GM19395 (cell line): Measurements from ENCODE around the gene SERPINI1.

Source experiments
- ATAC-seq: cut with Tn5 transposase; IDR thresholded peaks from one replicate; pipeline ENCODE4 v1.9.1; 2021; ENCODE audit warnings: mild to moderate bottlenecking, moderate library complexity; ENCODE audit not compliant: unreplicated experiment

SERPINI1 gene

GRCh38 chr3:167735233-167736138 lies at the start of gene SERPINI1:
Gene SERPINI1 (plus strand): TSS chr3:167735721. CDS start chr3:167789129, 53,408 bp downstream.
- ATAC-seq = peak; percentile 69

GRCh38 chr3:167691366-167691765 lies 44.2 kb upstream of the SERPINI1 start:
- peak; percentile 100 for ATAC-seq

GRCh38 chr3:167694121-167694520 lies 41.4 kb upstream of the SERPINI1 start:
- ATAC-seq = no peak

GRCh38 chr3:167700046-167700445 lies 35.5 kb upstream of the SERPINI1 start:
- no peak for ATAC-seq

DNA sequence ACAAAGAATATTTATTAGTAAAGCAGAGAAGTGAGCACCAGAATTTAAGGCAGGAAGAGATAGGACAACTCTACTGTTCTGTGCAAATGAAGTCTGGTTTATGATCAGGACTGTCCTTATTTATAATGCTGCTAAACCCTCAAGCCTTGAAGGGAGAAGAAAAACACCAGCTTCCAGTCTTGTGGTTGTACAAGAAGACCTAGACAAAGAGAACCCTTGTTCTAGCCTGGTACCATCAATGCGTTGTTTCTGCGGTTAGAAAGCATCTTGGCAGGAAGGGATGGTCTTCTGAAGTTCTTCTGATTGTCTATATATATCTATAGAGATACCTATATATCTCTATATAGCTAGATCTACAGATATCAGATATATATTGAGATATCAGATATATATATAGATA lies 34.6 kb upstream of the SERPINI1 start:
- no peak for ATAC-seq

DNA sequence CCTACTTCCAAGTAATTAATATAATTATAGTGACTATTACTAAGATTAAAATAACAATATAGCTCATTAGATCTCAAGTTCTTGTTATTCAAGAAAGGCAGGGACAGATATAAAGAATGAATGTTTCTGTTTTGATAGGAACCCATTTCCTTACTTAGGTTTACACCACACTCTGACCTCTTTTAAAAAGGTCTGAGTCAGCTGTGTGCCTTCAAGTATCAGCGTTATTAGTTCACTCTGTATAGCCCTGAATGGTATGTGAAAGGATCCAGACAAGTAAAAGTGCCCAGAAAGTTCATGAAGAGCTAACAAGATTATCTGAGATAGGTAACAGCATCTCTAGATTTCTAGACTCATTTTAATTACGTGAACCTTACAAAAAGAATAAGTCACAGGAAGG lies 29.7 kb upstream of the SERPINI1 start:
- no peak for ATAC-seq

DNA sequence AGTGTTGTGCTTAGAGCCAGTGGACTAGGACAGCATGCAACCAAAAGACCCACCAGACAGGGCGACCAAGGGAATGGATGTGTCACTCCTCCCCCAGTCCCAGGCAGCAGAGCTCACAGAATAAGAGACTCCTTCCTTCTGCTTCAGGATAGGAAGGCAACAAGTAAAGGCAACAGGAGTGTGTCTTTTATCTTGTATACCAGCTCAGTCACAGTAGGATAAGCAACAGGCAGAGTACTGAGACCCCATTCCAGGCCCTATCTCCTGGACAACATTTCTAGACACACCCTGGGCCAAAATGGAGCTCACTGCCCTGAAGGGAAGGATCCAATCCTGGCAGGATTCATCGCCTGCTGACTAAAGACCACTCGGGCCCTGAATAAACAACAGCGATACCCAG lies 25.8 kb upstream of the SERPINI1 start:
- ATAC-seq = no peak

DNA sequence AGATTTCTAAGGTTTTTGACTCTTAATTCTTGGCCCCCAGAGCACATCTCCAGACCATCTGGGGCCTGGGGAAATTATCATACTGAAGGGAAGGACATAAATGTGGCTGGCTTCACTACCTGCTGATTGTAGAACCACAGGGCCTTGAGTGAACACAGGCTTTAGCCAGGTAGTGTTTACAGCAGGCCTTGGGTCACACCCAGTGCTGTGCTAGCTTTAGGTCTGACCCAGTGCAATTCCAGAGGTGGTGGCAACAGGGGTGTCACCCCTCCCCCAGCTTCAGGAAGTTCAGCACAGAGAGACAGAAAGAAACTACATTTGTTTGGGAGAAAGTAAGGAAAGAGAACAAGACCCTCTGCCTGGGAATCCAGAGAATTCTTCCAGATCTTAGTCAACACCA lies 25.0 kb upstream of the SERPINI1 start:
- no peak for ATAC-seq

GRCh38 chr3:167711439-167711838 lies 24.1 kb upstream of the SERPINI1 start:
- no peak for ATAC-seq

- no peak for ATAC-seq
Observed at GRCh38 chr3:167712445-167712844, 23.1 kb upstream of the SERPINI1 start.

GRCh38 chr3:167714871-167715270 lies 20.6 kb upstream of the SERPINI1 start:
- no peak for ATAC-seq

- no peak for ATAC-seq
Observed at GRCh38 chr3:167716920-167717319, 18.6 kb upstream of the SERPINI1 start.

DNA sequence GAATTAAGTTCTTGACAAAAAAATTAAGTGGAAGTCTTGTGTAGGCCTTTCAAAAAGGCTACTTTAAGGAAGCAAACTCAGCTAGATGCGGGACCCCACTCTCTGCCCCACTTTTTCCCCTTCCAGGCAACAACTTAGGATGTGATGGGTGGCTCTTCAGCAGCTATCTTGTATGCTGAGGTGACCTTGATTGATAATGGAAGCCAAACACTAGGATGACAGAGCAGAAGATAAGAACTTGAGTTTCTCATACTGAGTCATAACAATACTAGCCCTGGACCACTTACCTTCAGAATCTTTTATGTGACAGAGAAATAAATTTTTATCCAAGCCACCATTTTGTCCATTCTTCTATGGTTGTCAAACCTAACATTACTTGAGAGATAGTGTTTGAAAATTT lies 16.9 kb upstream of the SERPINI1 start:
- no peak for ATAC-seq

GRCh38 chr3:167723025-167723512 lies 12.5 kb upstream of the SERPINI1 start:
- no peak for ATAC-seq

DNA sequence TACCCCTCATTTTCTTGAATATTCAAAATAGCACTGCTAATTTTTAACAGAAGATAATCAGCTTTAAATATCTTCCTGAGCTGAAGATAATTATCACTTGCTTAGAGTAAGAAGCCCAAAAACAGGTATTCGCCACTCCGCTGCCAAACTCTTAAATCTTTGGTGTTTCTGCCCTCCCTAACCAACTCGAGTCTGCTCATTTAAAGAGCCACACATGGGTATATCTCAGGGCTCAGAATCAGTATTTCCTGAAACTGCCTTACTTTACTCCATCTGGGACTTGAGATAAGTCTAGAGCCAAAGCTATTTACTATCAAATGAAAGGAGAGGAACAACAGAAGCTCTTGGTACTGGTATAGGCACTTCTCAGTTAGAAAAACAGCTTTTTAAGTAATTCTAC lies 11.6 kb upstream of the SERPINI1 start:
- ATAC-seq = no peak

- no peak for ATAC-seq
Observed at GRCh38 chr3:167728176-167728575, 7.3 kb upstream of the SERPINI1 start.

DNA sequence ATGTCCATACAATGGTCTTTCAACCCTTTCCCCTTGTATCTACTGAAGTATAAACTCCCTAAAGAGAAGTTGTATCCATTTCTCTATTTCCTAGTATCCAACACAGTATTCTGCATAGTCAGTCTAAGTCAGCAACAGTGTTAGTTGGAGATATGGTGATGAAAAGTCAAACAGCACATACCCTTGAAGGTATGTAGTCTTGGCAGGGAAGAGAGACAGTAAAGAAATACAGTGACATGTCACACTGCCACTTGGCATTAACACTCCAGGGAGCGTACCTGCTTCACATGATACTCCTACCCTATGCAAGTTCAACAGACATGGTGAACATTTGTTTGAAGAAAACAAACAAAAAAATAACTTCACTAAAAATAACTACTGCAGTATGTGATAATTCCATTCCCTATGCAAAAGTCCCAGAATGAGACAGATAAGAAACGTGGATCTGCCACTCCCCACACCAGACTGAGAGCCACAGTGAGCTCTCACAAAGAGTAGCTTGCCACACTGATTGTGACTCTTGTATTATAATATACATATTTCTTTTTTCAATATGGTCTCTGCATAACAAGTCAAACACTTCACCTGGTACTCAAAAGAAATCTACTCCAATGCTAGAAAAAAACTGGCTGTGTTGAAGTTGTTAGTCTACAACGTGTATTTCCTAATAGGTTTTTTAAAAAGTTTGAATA lies 6.7 kb upstream of the SERPINI1 start:
- no peak for ATAC-seq

- ATAC-seq = no peak
Observed at GRCh38 chr3:167729591-167729990, 5.9 kb upstream of the SERPINI1 start.

GRCh38 chr3:167731393-167731792 lies 4.1 kb upstream of the SERPINI1 start:
- ATAC-seq = no peak

DNA sequence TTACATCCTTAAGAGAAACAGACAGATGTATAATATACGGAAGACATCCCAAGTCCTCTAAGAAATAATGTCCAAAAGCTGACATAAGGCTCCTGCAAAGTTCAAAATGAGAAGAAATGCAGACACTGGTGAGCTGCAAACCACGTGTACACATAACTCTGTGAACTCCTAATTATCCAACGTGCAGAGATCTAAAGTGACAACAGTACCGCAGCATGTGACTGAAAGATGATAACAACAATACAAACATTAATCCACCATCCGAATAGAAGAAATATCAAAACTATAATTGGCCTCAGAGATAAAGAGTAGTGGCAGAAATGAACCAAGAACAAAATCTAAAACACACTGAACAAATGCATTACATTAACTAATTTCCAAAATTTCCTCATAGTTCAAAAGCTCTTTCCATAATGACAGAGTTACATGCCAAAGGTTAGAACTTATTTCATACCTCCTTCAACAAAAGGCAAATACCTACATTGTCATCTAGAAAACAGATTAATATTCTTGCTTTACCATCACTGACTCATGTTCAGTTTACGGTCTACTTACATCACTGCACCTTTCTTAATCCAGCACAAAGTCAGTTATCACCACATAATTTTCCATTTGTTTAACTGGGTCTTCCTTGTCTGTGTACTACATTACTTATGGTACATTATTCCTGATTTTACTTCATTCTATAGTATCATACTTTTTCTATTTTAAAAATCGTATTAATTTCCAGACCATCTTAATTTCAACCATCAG lies 3.0 kb upstream of the SERPINI1 start:
- no peak for ATAC-seq

- no peak for ATAC-seq
Observed at GRCh38 chr3:167733961-167734497, 1.5 kb upstream of the SERPINI1 start.
